NCI-H2227 (cell line): Measurements from ENCODE around the gene ATP11C.
"Not testable (repeated sequence)": the region's sequence is repeated elsewhere in the genome, so short reads cannot be mapped to it uniquely, and the experiment has no call there.

ENCODE experiments used
- DNase-seq: peaks from one replicate; lab custom pipeline; 2025; ENCODE audit not compliant: unreplicated experiment; lab: John Stamatoyannopoulos, UW

The ATP11C gene

GRCh38 chrX:139924696-139925095 is 8.2 kb downstream of the ATP11C start:
- DNase-seq: no peak

- no peak for DNase-seq
Measured at GRCh38 chrX:139924069-139924695, 8.7 kb downstream of the ATP11C start.

DNA sequence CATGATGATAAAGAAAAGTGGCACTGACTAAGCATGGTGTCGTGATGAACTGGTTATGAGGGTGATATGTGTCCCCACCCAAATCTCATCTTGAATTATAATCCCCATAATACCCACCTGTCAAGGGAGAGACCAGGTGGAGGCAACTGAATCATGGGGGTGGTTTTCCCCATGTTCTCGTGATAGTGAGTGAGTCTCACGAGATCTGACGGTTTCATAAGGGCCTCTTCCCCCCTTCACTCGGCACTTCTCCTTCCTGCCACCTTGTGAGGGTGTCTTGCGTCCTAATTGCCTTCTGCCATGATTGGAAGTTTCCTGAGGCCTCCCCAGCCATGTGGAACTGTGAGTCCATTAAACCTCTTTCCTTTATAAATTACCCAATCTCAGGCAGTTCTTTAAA is 11.7 kb downstream of the ATP11C start:
- DNase-seq: not testable (repeated sequence)

GRCh38 chrX:139920316-139920715 is 12.5 kb downstream of the ATP11C start:
- no peak for DNase-seq

DNA sequence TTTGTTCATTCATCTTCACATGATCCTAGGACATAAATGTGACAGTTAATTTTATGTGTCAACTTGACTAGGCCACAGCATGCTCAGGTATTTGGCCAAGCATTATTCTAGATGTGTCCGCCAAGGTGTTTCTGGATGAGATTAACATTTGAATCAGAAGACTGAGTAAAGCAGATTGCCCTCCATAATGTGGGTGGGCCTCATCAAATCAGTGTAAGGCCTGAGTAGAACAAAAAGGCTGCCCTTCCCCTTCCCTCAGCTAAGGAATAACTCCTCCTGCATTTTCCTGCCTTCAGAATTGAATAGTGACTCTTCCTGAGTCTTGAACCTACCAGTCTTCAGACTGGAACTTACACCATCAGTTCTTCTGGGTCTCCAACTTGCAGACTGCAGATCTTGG is 18.4 kb downstream of the ATP11C start:
- no peak for DNase-seq

GRCh38 chrX:139909712-139910111 is 23.1 kb downstream of the ATP11C start:
- DNase-seq: no peak

DNA sequence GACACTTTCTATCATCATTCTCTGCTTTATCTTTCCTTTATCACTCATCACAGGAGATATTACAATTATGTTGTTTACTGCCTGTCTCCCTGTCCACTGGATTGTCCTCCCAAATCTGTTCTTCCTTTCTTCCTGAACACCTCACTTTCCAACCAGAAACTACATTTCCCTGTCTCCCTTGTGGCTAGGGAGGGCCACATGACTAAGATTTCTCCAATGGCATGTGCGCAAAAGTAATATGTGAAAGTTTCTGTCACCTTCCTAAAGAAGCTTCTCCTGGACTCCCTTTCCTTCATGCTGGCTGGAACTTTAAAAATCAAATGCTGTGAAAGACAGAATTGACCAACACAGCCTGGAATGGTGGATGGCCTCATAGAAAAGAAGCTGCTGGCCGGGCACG is 25.8 kb downstream of the ATP11C start:
- DNase-seq: no peak

DNA sequence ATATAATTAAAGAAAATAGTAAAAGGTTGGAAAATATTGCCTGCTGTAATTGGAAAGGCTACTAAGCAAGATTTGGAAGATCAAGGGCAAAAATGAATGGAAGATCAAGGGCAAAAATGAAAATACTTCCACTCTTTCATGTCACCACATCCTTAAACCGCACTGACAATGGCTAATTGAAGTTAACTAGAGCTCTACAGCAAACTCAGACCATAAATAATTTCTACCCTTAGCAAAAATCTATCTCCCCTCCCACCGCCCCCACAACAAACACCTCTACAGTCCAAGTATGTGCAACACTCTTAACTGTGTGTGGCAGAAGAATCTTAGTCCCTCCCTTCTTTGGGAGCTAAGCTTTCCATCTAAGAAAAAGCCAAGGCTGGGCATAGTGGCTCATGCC is 27.1 kb downstream of the ATP11C start:
- no peak for DNase-seq

DNA sequence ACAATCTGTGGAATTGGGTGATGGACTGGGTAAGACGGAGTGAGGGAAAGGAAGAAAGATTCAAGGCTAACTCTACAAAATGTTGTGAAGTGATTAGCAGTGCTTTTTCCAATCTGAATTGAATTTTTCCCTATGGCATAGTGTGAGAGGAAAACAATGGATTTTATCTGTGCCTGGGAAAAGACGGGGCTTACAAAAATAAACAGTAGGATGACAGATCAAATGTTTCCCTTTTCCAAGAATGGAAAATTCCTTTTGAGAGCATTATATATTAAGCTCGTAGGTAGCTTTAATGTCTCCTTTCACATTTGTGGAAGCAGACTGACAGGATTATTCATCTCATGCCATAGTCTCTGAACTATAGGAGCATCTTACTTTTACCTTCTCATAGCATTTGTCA is 27.8 kb downstream of the ATP11C start:
- DNase-seq: no peak

DNA sequence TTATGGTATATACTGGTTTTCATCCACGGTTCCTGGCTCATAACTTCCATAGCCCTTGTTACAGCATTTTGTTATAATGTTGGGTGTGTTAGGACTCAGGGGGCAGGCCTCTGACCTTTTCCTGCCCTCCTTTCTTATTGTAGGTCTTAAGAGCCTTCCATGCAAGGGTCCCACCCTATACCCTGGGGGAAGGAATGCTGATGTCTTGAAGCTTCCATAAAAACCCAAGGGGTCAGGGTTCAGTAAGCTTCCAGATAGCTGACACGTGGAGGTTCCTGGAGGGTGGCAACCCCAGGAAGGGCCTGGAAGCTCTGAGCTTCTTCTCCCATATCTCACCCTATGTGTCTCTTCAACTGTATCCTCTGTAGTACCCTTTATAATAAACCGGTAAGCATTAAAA is 29.6 kb downstream of the ATP11C start:
- no peak for DNase-seq

DNA sequence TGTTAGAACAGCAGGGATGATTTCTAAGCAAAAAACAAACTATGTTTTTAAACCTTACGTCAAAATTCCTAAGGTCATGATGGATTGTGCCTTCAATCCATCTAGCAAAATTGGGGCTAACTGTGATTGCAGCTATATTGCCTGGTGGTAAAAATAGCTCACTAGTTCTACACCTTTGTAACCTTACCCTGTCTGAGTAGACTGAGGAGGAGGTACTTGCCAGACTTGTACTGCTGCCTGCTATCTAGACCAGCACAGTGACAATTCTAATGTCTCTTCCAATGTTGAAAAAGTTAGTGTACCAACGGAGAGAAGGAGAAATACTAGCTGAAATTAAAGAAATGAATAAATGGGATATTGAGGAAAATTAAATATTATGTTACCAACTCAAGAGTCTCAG is 30.3 kb downstream of the ATP11C start:
- no peak for DNase-seq

DNA sequence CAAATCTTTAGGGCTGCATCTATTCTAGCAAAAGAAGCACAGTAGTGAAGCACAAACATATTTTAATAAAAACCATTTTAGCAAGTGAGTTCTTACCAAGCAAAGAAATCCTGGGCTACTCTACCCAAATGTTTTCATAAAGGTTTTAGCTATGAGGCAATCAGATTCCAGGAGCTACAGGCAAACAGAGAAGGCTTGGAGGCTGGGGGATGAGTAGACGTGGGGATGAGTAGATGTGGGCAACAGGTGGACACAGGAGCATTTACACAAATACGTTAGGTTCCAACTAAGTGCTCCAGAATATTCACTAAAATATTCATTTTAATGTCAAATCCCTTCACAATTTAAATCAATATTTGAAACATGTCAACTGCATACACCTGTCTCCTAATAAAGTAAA is 34.5 kb downstream of the ATP11C start:
- DNase-seq: no peak

DNA sequence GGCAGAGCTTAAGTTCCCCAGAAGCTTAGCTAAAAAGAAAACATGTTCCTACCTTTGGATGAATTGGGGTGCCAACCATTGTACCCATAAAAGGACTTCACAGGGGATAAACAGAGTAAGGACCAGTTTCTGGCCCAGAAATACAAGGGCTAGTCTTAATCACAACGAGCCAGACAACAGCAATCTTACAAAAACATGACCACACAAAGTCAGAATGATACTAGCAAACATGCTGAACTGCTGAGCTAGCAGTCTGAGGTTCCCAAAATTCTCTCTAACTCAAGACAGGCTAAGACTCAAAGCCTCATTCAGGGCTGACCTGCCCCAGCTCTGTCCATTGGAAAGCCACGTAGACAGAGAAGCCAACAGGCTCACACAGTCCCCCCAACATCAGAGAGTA is 40.3 kb downstream of the ATP11C start:
- DNase-seq: no peak

GRCh38 chrX:139890991-139891700 is 41.7 kb downstream of the ATP11C start:
- no peak for DNase-seq

GRCh38 chrX:139889760-139890159 is 43.1 kb downstream of the ATP11C start:
- DNase-seq: no peak

GRCh38 chrX:139883984-139884383 is 48.9 kb downstream of the ATP11C start:
- DNase-seq: no peak

GRCh38 chrX:139882299-139882698 is 50.6 kb downstream of the ATP11C start:
- no peak for DNase-seq

DNA sequence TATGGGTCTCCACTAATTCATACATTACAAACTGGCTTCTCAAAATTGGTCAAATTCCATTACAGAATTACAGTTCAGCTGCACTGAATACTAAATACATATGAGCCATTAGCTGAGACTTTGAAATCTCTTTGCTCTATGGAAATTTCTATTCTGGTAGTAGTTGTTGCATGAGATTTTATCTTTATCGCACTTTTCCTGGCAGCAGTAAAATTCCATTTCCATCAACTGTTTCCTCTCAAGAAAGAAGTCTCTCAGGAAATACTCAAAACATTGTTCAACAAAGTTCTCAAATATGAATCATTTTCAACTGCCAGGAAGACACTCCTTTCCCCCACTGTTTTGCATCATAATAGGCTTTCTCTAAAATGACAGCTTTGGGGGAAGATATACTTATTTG is 51.3 kb downstream of the ATP11C start:
- no peak for DNase-seq

DNA sequence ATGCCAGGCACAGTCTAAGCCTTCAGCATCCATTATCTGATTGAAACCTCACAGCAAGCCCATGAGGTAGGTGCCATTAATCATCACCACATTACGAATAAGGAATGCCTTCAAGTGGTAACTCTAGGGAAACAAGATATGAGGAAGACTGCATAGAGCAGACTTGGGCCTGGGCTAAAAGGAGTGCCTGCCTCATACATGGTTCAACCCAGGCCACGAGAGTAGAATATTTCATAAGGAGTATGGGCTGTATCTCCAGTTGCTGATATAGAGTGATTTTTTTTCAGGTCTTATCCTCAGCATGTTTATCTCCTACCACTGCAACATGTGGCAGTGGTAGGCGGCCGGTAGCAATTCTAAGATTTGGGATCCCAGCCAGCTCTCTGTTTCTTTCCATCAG is 51.7 kb downstream of the ATP11C start:
- DNase-seq: no peak

GRCh38 chrX:139877710-139878414 is 55.0 kb downstream of the ATP11C start:
- DNase-seq: no peak

DNA sequence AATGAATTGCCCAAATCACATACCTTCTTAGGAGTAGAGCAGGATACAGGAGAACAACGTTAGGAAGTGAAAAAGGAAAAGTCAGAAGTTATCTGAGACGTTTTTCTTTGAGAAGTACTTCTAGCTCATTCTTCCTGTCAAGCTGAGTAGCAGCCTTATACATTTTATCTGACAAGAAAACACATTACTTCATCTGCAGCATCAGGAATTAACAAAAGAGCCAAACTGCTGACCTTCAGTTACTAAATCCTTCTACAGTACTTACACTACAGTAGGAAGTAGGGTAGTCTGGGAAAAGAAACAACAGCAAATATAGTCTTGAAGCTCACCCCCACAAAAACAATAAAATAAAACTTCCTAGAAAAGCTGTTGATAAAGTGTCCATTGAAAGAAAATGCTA is 57.0 kb downstream of the ATP11C start:
- no peak for DNase-seq

GRCh38 chrX:139869796-139870195 is 63.1 kb downstream of the ATP11C start:
- DNase-seq: no peak
